Erythroblast (primary cell): ENCODE results near the gene NFIC.
"Not testable (repeated sequence)": the region's sequence is repeated elsewhere in the genome, so short reads cannot be mapped to it uniquely, and the experiment has no call there.

Source experiments
- DNase-seq, 2 experiments: peaks; one replicate each; lab custom pipeline; 2025; lab: John Stamatoyannopoulos, UW
- GATA1 ChIP-seq: IDR thresholded peaks from 2 replicates; pipeline ENCODE4 v1.6.1; 2011; ENCODE audit warnings: low read depth, mild to moderate bottlenecking, control low read depth, low read length, moderate library complexity
- POLR2A ChIP-seq: IDR thresholded peaks from 2 replicates; pipeline ENCODE4 v1.6.1; 2011; ENCODE audit warnings: mild to moderate bottlenecking, low read length

NFIC gene

GRCh38 chr19:3369337-3370213, 3.2 kb downstream of the NFIC start:
- no peak for DNase-seq
- no peak for TF ChIP-seq POLR2A
- TF ChIP-seq GATA1 = no peak

- TF ChIP-seq POLR2A = no peak
- no peak for TF ChIP-seq GATA1
- no peak for DNase-seq
These were observed 3.9 kb downstream of the NFIC start for GRCh38 chr19:3370214-3370720.

GRCh38 chr19:3370728-3371591, 4.6 kb downstream of the NFIC start:
- no peak for DNase-seq
- TF ChIP-seq GATA1 (no peak), POLR2A (no peak)

GRCh38 chr19:3372413-3372812, 6.0 kb downstream of the NFIC start:
- no peak for TF ChIP-seq POLR2A
- TF ChIP-seq GATA1 = no peak
- DNase-seq = no peak

- no peak for TF ChIP-seq POLR2A
- no peak for TF ChIP-seq GATA1
- no peak for DNase-seq
These were observed 7.6 kb downstream of the NFIC start for GRCh38 chr19:3373971-3374368.

GRCh38 chr19:3374369-3375112, 8.2 kb downstream of the NFIC start:
- TF ChIP-seq GATA1 (no peak), POLR2A (no peak)
- DNase-seq = no peak

GRCh38 chr19:3375221-3376090, 9.1 kb downstream of the NFIC start:
- no peak for DNase-seq
- TF ChIP-seq POLR2A (no peak), GATA1 (no peak)

GRCh38 chr19:3376091-3376455, 9.7 kb downstream of the NFIC start:
- not testable (repeated sequence) for DNase-seq

- no peak for TF ChIP-seq GATA1
- DNase-seq = no peak
These were observed 12.2 kb downstream of the NFIC start for GRCh38 chr19:3378352-3379150.

- DNase-seq = no peak
- TF ChIP-seq GATA1 = no peak
- TF ChIP-seq POLR2A = no peak
These were observed 14.4 kb downstream of the NFIC start for GRCh38 chr19:3380829-3381228.

- TF ChIP-seq GATA1 (no peak), POLR2A (no peak)
- no peak for DNase-seq
These were observed 15.5 kb downstream of the NFIC start for GRCh38 chr19:3381701-3382372.

GRCh38 chr19:3382460-3383100, 16.2 kb downstream of the NFIC start:
- no peak for DNase-seq
- TF ChIP-seq POLR2A (no peak), GATA1 (no peak)
